HEK293 (cell line): Measurements from ENCODE around the gene OTX1.

ENCODE experiments used
- CTCF ChIA-PET: fragments of 350-600 bp; formaldehyde crosslinking; extraction: SDS; loops from one replicate; lab custom pipeline; 2021; ENCODE audit warnings: antibody characterized with exemption; lab: Yijun Ruan, JAX
- POLR2A ChIA-PET: fragments of 300-600 bp; formaldehyde crosslinking; extraction: SDS; loops from one replicate; lab custom pipeline; 2020; ENCODE audit warnings: antibody characterized with exemption, inconsistent platforms; lab: Yijun Ruan, JAX
- H3K27ac ChIP-seq: fragments of 200-500 bp; sonication (Bioruptor generic); 2 replicates; pipeline ENCODE4 v1.5.1; 2014; ENCODE audit warnings: low read depth, low read length, control low read depth, inconsistent platforms; ENCODE audit errors: extremely low read depth
- H3K36me3 ChIP-seq, 2 experiments: fragments of 200-500 bp in 1 of 2; sonication (Bioruptor generic) in 1 of 2; 1 replicate in 1 of 2; 2 replicates in 1 of 2; pipeline ENCODE4 v1.5.1; 2014 to 2017; ENCODE audit warnings: inconsistent platforms in 2 of 2, low read length in 2 of 2; ENCODE audit not compliant: control insufficient read depth in 2 of 2, insufficient read depth in 1 of 2
- H3K4me1 ChIP-seq: fragments of 200-500 bp; sonication (Bioruptor generic); 2 replicates; pipeline ENCODE4 v1.5.1; 2014; ENCODE audit warnings: mild to moderate bottlenecking, low read length, inconsistent platforms; ENCODE audit not compliant: control insufficient read depth, insufficient read depth
- H3K4me3 ChIP-seq: 2 replicates; pipeline ENCODE4 v1.5.1; 2011; ENCODE audit warnings: low read depth, mild to moderate bottlenecking, control low read depth, low read length, moderate library complexity
- H3K9me3 ChIP-seq: fragments of 200-500 bp; sonication (Bioruptor generic); 2 replicates; pipeline ENCODE4 v1.5.1; 2014; ENCODE audit warnings: low read depth, low read length, inconsistent platforms; ENCODE audit not compliant: control insufficient read depth, insufficient read depth
- SALL2 ChIP-seq: fragments of 450-650 bp; formaldehyde crosslinking; IDR thresholded peaks from 2 replicates; pipeline ENCODE4 v1.5.0; 2017; ENCODE audit warnings: missing biosample characterization, mild to moderate bottlenecking, missing genetic modification characterization, borderline replicate concordance
- SP2 ChIP-seq: fragments of 450-650 bp; formaldehyde crosslinking; IDR thresholded peaks from 2 replicates; pipeline ENCODE4 v1.5.1; 2016; ENCODE audit warnings: missing biosample characterization, missing genetic modification characterization
- YY2 ChIP-seq: fragments of 450-650 bp; formaldehyde crosslinking; IDR thresholded peaks from 2 replicates; pipeline ENCODE4 v1.5.1; 2016; ENCODE audit warnings: missing biosample characterization, missing genetic modification characterization
- ZBTB21 ChIP-seq: fragments of 450-650 bp; formaldehyde crosslinking; IDR thresholded peaks from 2 replicates; pipeline ENCODE4 v1.5.1; 2017; ENCODE audit warnings: missing biosample characterization, missing genetic modification characterization
- ZEB2 ChIP-seq: fragments of 450-650 bp; formaldehyde crosslinking; IDR thresholded peaks from 2 replicates; pipeline ENCODE4 v1.5.1; 2016; ENCODE audit warnings: missing biosample characterization, missing genetic modification characterization
- ZNF132 ChIP-seq: fragments of 450-650 bp; formaldehyde crosslinking; IDR thresholded peaks from 2 replicates; pipeline ENCODE4 v1.5.1; 2017; ENCODE audit warnings: missing biosample characterization, missing genetic modification characterization, borderline replicate concordance
- ZNF138 ChIP-seq: fragments of 450-650 bp; formaldehyde crosslinking; IDR thresholded peaks from 2 replicates; pipeline ENCODE4 v1.5.1; 2016; ENCODE audit warnings: missing biosample characterization, missing genetic modification characterization, borderline replicate concordance
- ZNF140 ChIP-seq: fragments of 450-650 bp; formaldehyde crosslinking; IDR thresholded peaks from 2 replicates; pipeline ENCODE4 v1.5.1; 2016; ENCODE audit warnings: missing biosample characterization, missing genetic modification characterization
- ZNF223 ChIP-seq: fragments of 450-650 bp; formaldehyde crosslinking; IDR thresholded peaks from 2 replicates; pipeline ENCODE4 v1.5.1; 2016; ENCODE audit warnings: missing biosample characterization, missing genetic modification characterization
- ZNF23 ChIP-seq: fragments of 450-650 bp; formaldehyde crosslinking; IDR thresholded peaks from 2 replicates; pipeline ENCODE4 v1.5.1; 2016; ENCODE audit warnings: missing biosample characterization, missing genetic modification characterization, borderline replicate concordance
- ZNF292 ChIP-seq: fragments of 450-650 bp; formaldehyde crosslinking; IDR thresholded peaks from 2 replicates; pipeline ENCODE4 v1.5.1; 2016; ENCODE audit warnings: low read depth, missing biosample characterization, missing genetic modification characterization, borderline replicate concordance
- ZNF302 ChIP-seq: fragments of 450-650 bp; formaldehyde crosslinking; IDR thresholded peaks from 2 replicates; pipeline ENCODE4 v1.5.1; 2016; ENCODE audit warnings: missing biosample characterization, missing genetic modification characterization, low read depth
- ZNF335 ChIP-seq: fragments of 450-650 bp; formaldehyde crosslinking; conservative IDR thresholded peaks from 2 replicates; pipeline ENCODE4 v1.5.1; 2016; ENCODE audit warnings: missing biosample characterization, missing genetic modification characterization
- ZNF350 ChIP-seq: fragments of 450-650 bp; formaldehyde crosslinking; IDR thresholded peaks from 2 replicates; pipeline ENCODE4 v1.5.0; 2017; ENCODE audit warnings: missing biosample characterization, mild to moderate bottlenecking, missing genetic modification characterization
- ZNF366 ChIP-seq: fragments of 450-650 bp; formaldehyde crosslinking; conservative IDR thresholded peaks from 2 replicates; pipeline ENCODE4 v1.5.1; 2016; ENCODE audit warnings: missing biosample characterization, missing genetic modification characterization
- ZNF37A ChIP-seq: fragments of 450-650 bp; IDR thresholded peaks from 2 replicates; pipeline ENCODE4 v1.5.1; 2018; ENCODE audit warnings: missing biosample characterization, missing genetic modification characterization
- ZNF473 ChIP-seq: fragments of 450-650 bp; formaldehyde crosslinking; IDR thresholded peaks from 2 replicates; pipeline ENCODE4 v1.5.1; 2017; ENCODE audit warnings: missing biosample characterization, missing genetic modification characterization
- ZNF521 ChIP-seq: fragments of 450-650 bp; formaldehyde crosslinking; IDR thresholded peaks from 2 replicates; pipeline ENCODE4 v1.5.1; 2017; ENCODE audit warnings: missing biosample characterization, mild to moderate bottlenecking, missing genetic modification characterization
- ZNF561 ChIP-seq: fragments of 450-650 bp; IDR thresholded peaks from 2 replicates; pipeline ENCODE4 v1.5.1; 2018; ENCODE audit warnings: missing biosample characterization, missing genetic modification characterization, borderline replicate concordance
- ZNF585B ChIP-seq: fragments of 450-650 bp; formaldehyde crosslinking; IDR thresholded peaks from 2 replicates; pipeline ENCODE4 v1.5.1; 2016; ENCODE audit warnings: missing biosample characterization, missing genetic modification characterization
- ZNF658 ChIP-seq: fragments of 450-650 bp; formaldehyde crosslinking; IDR thresholded peaks from 2 replicates; pipeline ENCODE4; 2016; ENCODE audit warnings: missing biosample characterization, missing genetic modification characterization
- ZNF664 ChIP-seq: fragments of 450-650 bp; formaldehyde crosslinking; IDR thresholded peaks from 2 replicates; pipeline ENCODE4 v1.5.1; 2016; ENCODE audit warnings: missing biosample characterization, missing genetic modification characterization
- ZNF776 ChIP-seq: fragments of 450-650 bp; formaldehyde crosslinking; IDR thresholded peaks from 2 replicates; pipeline ENCODE4 v1.5.0; 2017; ENCODE audit warnings: missing biosample characterization, missing genetic modification characterization, borderline replicate concordance
- ZNF777 ChIP-seq: fragments of 450-650 bp; formaldehyde crosslinking; IDR thresholded peaks from 2 replicates; pipeline ENCODE4 v1.5.1; 2017; ENCODE audit warnings: missing biosample characterization, missing genetic modification characterization, borderline replicate concordance
- TF ChIP-seq, protein P1 (sequence below): fragments of 450-650 bp; formaldehyde crosslinking; conservative IDR thresholded peaks from 2 replicates; pipeline ENCODE4 v1.5.1; 2016; ENCODE audit warnings: low read depth, missing biosample characterization, missing genetic modification characterization
- TF ChIP-seq, protein P2 (sequence below): fragments of 450-650 bp; formaldehyde crosslinking; IDR thresholded peaks from 2 replicates; pipeline ENCODE4 v1.5.1; 2016; ENCODE audit warnings: missing biosample characterization, missing genetic modification characterization
- TF ChIP-seq, protein P3 (sequence below): fragments of 450-650 bp; formaldehyde crosslinking; IDR thresholded peaks from 2 replicates; pipeline ENCODE4 v1.5.1; 2016; ENCODE audit warnings: missing biosample characterization, missing genetic modification characterization
- TF ChIP-seq, protein P4 (sequence below): IDR thresholded peaks from 2 replicates; pipeline ENCODE4 v1.6.1; 2011; ENCODE audit warnings: mild to moderate bottlenecking, low read depth, low read length, borderline replicate concordance

OTX1 gene

DNA sequence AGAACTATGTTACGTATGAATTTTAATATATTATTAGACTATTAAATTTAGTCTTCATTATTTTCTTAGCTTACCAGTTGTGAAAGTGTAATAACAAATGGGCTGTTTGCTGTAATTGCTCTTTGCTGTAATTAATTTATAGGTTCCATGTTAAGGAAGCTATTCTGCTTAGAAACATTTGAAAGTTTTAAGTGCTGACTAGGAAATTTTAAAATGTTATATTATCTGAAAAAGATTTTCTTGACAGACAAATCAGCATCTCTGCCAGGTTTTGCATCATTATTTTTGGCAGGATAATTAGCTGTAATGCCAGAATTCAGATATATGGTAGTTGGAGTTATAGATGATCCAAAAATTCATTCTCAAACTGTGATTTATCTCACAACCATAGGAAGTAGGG lies 42.2 kb downstream of the OTX1 start (continued):
- TF ChIP-seq ZNF777 (tag by site-specific recombination) (no peak), ZNF366 (tag by site-specific recombination) (no peak), ZNF521 (no peak), ZNF776 (tag by site-specific recombination) (no peak), YY2 (tag by site-specific recombination) (no peak), ZNF350 (tag by site-specific recombination) (no peak)

GRCh38 chr2:63093502-63093901 lies 42.9 kb downstream of the OTX1 start:
- H3K4me1 ChIP-seq, result no peaks in the 10 kb centered on the region
- CTCF ChIA-PET, result no interaction called here
- no peak overlapping the region for H3K27ac ChIP-seq
- H3K9me3 ChIP-seq, result no peaks in the 10 kb centered on the region
- H3K36me3 ChIP-seq, result no peaks in the 10 kb centered on the region
- TF ChIP-seq SALL2 (tag by site-specific recombination) (no peak), SP2 (no peak), ZNF23 (tag by site-specific recombination) (no peak), ZNF223 (tag by site-specific recombination) (no peak), ZNF335 (tag by site-specific recombination) (no peak), ZNF37A (tag by site-specific recombination) (no peak), ZNF292 (tag by site-specific recombination) (no peak)
- TF ChIP-seq, protein P1, sequence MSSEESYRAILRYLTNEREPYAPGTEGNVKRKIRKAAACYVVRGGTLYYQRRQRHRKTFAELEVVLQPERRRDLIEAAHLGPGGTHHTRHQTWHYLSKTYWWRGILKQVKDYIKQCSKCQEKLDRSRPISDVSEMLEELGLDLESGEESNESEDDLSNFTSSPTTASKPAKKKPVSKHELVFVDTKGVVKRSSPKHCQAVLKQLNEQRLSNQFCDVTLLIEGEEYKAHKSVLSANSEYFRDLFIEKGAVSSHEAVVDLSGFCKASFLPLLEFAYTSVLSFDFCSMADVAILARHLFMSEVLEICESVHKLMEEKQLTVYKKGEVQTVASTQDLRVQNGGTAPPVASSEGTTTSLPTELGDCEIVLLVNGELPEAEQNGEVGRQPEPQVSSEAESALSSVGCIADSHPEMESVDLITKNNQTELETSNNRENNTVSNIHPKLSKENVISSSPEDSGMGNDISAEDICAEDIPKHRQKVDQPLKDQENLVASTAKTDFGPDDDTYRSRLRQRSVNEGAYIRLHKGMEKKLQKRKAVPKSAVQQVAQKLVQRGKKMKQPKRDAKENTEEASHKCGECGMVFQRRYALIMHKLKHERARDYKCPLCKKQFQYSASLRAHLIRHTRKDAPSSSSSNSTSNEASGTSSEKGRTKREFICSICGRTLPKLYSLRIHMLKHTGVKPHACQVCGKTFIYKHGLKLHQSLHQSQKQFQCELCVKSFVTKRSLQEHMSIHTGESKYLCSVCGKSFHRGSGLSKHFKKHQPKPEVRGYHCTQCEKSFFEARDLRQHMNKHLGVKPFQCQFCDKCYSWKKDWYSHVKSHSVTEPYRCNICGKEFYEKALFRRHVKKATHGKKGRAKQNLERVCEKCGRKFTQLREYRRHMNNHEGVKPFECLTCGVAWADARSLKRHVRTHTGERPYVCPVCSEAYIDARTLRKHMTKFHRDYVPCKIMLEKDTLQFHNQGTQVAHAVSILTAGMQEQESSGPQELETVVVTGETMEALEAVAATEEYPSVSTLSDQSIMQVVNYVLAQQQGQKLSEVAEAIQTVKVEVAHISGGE (tag by site-specific recombination), result no peak
- TF ChIP-seq, protein P2, sequence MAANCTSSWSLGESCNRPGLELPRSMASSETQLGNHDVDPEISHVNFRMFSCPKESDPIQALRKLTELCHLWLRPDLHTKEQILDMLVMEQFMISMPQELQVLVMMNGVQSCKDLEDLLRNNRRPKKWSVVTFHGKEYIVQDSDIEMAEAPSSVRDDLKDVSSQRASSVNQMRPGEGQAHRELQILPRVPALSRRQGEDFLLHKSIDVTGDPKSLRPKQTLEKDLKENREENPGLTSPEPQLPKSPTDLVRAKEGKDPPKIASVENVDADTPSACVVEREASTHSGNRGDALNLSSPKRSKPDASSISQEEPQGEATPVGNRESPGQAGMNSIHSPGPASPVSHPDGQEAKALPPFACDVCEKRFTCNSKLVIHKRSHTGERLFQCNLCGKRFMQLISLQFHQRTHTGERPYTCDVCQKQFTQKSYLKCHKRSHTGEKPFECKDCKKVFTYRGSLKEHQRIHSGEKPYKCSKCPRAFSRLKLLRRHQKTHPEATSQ (tag by site-specific recombination), result no peak
- TF ChIP-seq, protein P3, sequence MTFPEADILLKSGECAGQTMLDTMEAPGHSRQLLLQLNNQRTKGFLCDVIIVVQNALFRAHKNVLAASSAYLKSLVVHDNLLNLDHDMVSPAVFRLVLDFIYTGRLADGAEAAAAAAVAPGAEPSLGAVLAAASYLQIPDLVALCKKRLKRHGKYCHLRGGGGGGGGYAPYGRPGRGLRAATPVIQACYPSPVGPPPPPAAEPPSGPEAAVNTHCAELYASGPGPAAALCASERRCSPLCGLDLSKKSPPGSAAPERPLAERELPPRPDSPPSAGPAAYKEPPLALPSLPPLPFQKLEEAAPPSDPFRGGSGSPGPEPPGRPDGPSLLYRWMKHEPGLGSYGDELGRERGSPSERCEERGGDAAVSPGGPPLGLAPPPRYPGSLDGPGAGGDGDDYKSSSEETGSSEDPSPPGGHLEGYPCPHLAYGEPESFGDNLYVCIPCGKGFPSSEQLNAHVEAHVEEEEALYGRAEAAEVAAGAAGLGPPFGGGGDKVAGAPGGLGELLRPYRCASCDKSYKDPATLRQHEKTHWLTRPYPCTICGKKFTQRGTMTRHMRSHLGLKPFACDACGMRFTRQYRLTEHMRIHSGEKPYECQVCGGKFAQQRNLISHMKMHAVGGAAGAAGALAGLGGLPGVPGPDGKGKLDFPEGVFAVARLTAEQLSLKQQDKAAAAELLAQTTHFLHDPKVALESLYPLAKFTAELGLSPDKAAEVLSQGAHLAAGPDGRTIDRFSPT, result no peak
- H3K4me3 ChIP-seq, result no peak overlapping the region
- POLR2A ChIA-PET, result no interaction called here

DNA sequence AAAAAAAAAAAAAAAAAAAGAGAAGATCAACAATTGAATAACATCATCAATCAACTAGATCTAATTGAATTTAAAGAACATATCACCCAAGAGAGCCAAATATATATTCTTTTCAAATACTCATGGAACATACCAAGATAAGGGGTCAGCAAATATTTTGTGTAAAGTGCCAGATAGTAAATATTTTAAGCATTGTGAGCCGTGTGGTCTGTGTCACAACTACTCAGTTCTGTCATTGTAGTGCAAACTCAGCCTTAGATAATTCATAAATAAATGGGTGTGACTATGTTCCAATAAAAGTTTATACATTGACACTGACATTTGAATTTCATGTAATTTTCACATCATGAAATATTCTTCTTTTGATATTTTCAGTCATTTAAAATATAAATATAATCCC lies 45.9 kb downstream of the OTX1 start:
- POLR2A ChIA-PET, result no interaction called here
- Histone ChIP-seq H3K4me1 (no peaks in the 10 kb centered on the region), H3K9me3 (no peaks in the 10 kb centered on the region), H3K4me3 (no peak overlapping the region), H3K36me3 (no peaks in the 10 kb centered on the region), H3K27ac (no peak overlapping the region)
- CTCF ChIA-PET, result no interaction called here
- no peak for TF ChIP-seq ZNF658
- no peak for TF ChIP-seq ZNF561 (tag by site-specific recombination)
- no peak for TF ChIP-seq ZNF302
- TF ChIP-seq ZBTB21 (tag by site-specific recombination), result no peak
- TF ChIP-seq ZNF138 (tag by site-specific recombination), result no peak
- TF ChIP-seq, protein P4, sequence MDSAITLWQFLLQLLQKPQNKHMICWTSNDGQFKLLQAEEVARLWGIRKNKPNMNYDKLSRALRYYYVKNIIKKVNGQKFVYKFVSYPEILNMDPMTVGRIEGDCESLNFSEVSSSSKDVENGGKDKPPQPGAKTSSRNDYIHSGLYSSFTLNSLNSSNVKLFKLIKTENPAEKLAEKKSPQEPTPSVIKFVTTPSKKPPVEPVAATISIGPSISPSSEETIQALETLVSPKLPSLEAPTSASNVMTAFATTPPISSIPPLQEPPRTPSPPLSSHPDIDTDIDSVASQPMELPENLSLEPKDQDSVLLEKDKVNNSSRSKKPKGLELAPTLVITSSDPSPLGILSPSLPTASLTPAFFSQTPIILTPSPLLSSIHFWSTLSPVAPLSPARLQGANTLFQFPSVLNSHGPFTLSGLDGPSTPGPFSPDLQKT, result no peak
- no peak for TF ChIP-seq ZNF132 (tag by site-specific recombination)
- TF ChIP-seq ZNF664 (tag by site-specific recombination), result no peak
- no peak for TF ChIP-seq ZNF140 (tag by site-specific recombination)
- TF ChIP-seq ZNF585B (tag by site-specific recombination), result no peak
- TF ChIP-seq ZEB2, result no peak
- TF ChIP-seq ZNF473 (tag by site-specific recombination), result no peak
